Measurements from ENCODE around the gene ALK.

- TF ChIP-seq EP300 (IDR thresholded peaks at IDR 0.05) = no peak
- TF ChIP-seq CTCF (IDR thresholded peaks at IDR 0.05) = no peak
Observed at GRCh38 chr2:29162204-29162928, 759.0 kb downstream of the ALK start.

Data from A549 (cell line).